Sigmoid colon (tissue), 4 donors: ENCODE data around the gene KIAA0040.

Experiments
- CTCF ChIP-seq, 4 experiments: fragments of 450-650 bp in 3 of 4; fragments of 200-600 bp in 1 of 4; IDR thresholded peaks; one replicate each; pipeline ENCODE4 v1.5.1; 2016 to 2019; ENCODE audit warnings: antibody characterized with exemption in 4 of 4, mild to moderate bottlenecking in 3 of 4, moderate library complexity in 2 of 4
- EP300 ChIP-seq, 4 donors: sonication (generic); formaldehyde crosslinking; IDR thresholded peaks; one replicate each; pipeline ENCODE4 v1.6.1; 2017; ENCODE audit warnings: antibody characterized with exemption in 4 of 4
- POLR2A ChIP-seq, 2 donors: fragments of 450-650 bp; IDR thresholded peaks; one replicate each; pipeline ENCODE4 v1.6.1; 2016; ENCODE audit warnings: antibody characterized with exemption in 2 of 2, mild to moderate bottlenecking in 2 of 2, moderate library complexity in 2 of 2
- POLR2AphosphoS5 ChIP-seq, 4 donors: sonication (generic); formaldehyde crosslinking; IDR thresholded peaks; one replicate each; pipeline ENCODE4 v1.6.1; 2017; ENCODE audit warnings: antibody characterized with exemption in 4 of 4

- TF ChIP-seq CTCF (IDR thresholded peaks at IDR 0.05) (no peak), EP300 (IDR thresholded peaks at IDR 0.05) (no peak), POLR2A (IDR thresholded peaks at IDR 0.05) (no peak), POLR2AphosphoS5 (IDR thresholded peaks at IDR 0.05) (no peak)
These were observed 45.0 kb downstream of the KIAA0040 start for GRCh38 chr1:175147569-175147968.
